Tibial nerve (tissue), 4 donors: ENCODE results near the gene RERG. TPM values are rescaled to one million over a fixed set of nuclear protein-coding genes. Genes with fewer than 3 reads are reported as not detected.
A peak's percentile ranks its signal among the peaks of the same experiment; 100 is the strongest.

Source experiments
- DNase-seq, 2 donors: peaks; one replicate each; pipeline ENCODE4 v3.0.0-alpha.2; 2019; ENCODE audit warnings: low spot score in 2 of 2
- H3K27ac ChIP-seq, 4 donors: fragments of 200-600 bp; sonication (generic) in 3 of 4; one replicate each; pipeline ENCODE4 v1.5.1; 2017 to 2019; ENCODE audit warnings: mild to moderate bottlenecking in 1 of 4
- H3K27me3 ChIP-seq, 2 donors: fragments of 200-600 bp; sonication (generic) in 1 of 2; one replicate each; pipeline versions ENCODE4 v1.5.1 to v1.6.0; 2017 to 2019
- H3K36me3 ChIP-seq, 3 donors: fragments of 200-600 bp; sonication (generic); one replicate each; pipeline ENCODE4 v1.5.1; 2018 to 2019
- H3K4me1 ChIP-seq, 4 donors: fragments of 200-600 bp; sonication (generic) in 3 of 4; one replicate each; pipeline ENCODE4 v1.5.1; 2017 to 2019
- H3K4me3 ChIP-seq, 4 donors: fragments of 200-600 bp; sonication (generic) in 3 of 4; one replicate each; pipeline ENCODE4 v1.5.1; 2017 to 2019; ENCODE audit warnings: mild to moderate bottlenecking in 1 of 4, moderate library complexity in 1 of 4
- H3K9me3 ChIP-seq, 4 donors: fragments of 200-600 bp; sonication (generic) in 3 of 4; one replicate each; pipeline ENCODE4 v1.5.1; 2017 to 2019
- EP300 ChIP-seq, 2 donors: sonication (generic); formaldehyde crosslinking; IDR thresholded peaks; one replicate each; pipeline ENCODE4 v1.6.1; 2017; ENCODE audit warnings: antibody characterized with exemption in 2 of 2, mild to moderate bottlenecking in 1 of 2
- POLR2A ChIP-seq, 2 donors: fragments of 450-650 bp; IDR thresholded peaks; one replicate each; pipeline ENCODE4 v1.6.1; 2017; ENCODE audit warnings: antibody characterized with exemption in 2 of 2, mild to moderate bottlenecking in 2 of 2, moderate library complexity in 2 of 2
- whole genome bisulfite sequencing, 2 donors: methylation state at CpG; one replicate each; pipeline ENCODE4 v1.1.5; 2018; 5-methylcytosine and 5-hydroxymethylcytosine counted together
- total RNA-seq, 4 donors: library from RNA; depleted of rRNA; stranded (reverse); fragments of >200 nt; gene quantifications; one replicate each; pipeline ENCODE4 v1.1.0, GENCODE V29; 2016
- TF ChIP-seq, protein P1 (sequence below), 5 experiments: fragments of 200-600 bp in 3 of 5; fragments of 450-650 bp in 2 of 5; sonication (generic) in 3 of 5; IDR thresholded peaks; one replicate each; pipeline ENCODE4 v1.5.1; 2016 to 2019; ENCODE audit warnings: antibody characterized with exemption in 5 of 5, mild to moderate bottlenecking in 3 of 5, moderate library complexity in 2 of 5

RERG gene
- total RNA-seq, 4 donors from 2014 or later, result 25.5 to 42.8 (median 31.5) TPM

DNA sequence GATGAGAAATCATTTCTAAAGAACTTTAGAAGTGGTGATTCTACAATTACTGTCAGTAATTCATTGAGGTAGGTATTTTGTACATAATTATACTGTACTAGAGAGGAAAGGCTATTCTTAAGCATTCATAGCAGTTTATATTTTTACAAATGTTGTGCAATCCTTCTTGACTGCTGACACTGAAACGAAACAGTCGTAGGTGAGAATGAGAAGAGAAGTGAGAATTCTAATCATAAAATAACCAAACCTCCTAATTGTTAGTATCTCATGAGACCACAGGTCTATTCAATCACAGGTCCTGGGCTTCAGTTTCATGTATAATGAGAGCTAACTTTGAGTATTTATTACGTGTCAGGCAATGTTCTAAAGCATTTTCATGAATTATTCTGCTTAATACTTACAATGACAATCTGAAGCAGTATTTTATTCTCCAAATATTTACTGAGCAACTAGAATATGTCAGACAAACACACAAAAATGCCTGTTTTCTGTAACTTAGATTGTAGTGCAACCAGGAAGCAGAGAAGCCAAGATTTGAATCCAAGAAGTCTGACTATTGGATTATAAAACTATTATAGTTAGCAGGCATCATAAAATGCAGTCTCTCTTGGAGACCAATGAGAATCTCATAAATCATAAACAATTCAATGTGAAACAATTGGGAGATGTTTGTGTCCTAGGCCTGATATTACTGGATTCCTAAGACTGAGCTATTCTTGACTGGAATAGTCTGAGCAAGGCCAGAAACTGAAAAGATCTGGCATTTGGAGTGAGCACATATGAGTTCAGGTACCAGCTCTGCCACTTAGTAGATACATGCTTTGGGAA, 24.3 kb downstream of the RERG start:
- Histone ChIP-seq H3K27me3 (no peaks in the 10 kb centered on the region), H3K9me3 (no peaks in the 10 kb centered on the region), H3K4me1 (peaks cover 0 to 38% (median 8%) of the 10 kb centered on the region in 4 donors), H3K27ac (peak overlapping the region in 3 of 4 donors; percentile 2 to 56 (median 15)), H3K36me3 (no peaks in the 10 kb centered on the region), H3K4me3 (no peak overlapping the region)
- no peak for DNase-seq
- 64 to 76% methylated on average over 3 of the region's 3 CpGs for WGBS, 2 donors
- TF ChIP-seq EP300 (IDR thresholded peaks at IDR 0.05) (no peak), POLR2A (IDR thresholded peaks at IDR 0.05) (no peak)
- TF ChIP-seq, protein P1, sequence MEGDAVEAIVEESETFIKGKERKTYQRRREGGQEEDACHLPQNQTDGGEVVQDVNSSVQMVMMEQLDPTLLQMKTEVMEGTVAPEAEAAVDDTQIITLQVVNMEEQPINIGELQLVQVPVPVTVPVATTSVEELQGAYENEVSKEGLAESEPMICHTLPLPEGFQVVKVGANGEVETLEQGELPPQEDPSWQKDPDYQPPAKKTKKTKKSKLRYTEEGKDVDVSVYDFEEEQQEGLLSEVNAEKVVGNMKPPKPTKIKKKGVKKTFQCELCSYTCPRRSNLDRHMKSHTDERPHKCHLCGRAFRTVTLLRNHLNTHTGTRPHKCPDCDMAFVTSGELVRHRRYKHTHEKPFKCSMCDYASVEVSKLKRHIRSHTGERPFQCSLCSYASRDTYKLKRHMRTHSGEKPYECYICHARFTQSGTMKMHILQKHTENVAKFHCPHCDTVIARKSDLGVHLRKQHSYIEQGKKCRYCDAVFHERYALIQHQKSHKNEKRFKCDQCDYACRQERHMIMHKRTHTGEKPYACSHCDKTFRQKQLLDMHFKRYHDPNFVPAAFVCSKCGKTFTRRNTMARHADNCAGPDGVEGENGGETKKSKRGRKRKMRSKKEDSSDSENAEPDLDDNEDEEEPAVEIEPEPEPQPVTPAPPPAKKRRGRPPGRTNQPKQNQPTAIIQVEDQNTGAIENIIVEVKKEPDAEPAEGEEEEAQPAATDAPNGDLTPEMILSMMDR (IDR thresholded peaks at IDR 0.05), result no peak

DNA sequence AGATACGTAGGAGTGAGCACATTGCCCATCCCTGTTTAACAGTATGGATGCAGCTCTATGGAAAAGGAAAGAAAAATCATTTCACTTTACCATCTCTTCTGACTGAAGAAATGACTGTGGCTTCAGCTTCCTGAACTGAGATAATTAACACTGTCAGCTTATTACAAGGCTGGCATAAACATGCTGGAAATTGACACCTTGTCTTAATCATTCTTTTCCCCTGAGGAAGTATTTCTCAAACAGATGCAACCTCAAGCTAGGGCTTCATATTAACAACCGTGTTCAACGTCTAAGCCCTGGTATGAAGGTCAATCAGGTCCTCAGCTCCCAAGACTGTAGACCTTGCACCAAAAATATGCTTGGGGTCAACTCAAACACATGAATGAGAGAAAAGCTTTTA, 25.0 kb downstream of the RERG start:
- peak overlapping the region in 1 of 4 donors; percentile 15 for H3K27ac ChIP-seq
- no peaks in the 10 kb centered on the region for H3K9me3 ChIP-seq
- TF ChIP-seq EP300 (IDR thresholded peaks at IDR 0.05), result no peak
- TF ChIP-seq POLR2A (IDR thresholded peaks at IDR 0.05), result no peak
- TF ChIP-seq, protein P1 (IDR thresholded peaks at IDR 0.05), result no peak
- no peak overlapping the region for H3K4me3 ChIP-seq
- no peak for DNase-seq
- no peaks in the 10 kb centered on the region for H3K36me3 ChIP-seq
- H3K27me3 ChIP-seq, result no peaks in the 10 kb centered on the region
- H3K4me1 ChIP-seq, result peaks cover 0 to 38% (median 8%) of the 10 kb centered on the region in 4 donors
- 52 to 65% methylated on average over 3 of the region's 3 CpGs for WGBS, 2 donors

DNA sequence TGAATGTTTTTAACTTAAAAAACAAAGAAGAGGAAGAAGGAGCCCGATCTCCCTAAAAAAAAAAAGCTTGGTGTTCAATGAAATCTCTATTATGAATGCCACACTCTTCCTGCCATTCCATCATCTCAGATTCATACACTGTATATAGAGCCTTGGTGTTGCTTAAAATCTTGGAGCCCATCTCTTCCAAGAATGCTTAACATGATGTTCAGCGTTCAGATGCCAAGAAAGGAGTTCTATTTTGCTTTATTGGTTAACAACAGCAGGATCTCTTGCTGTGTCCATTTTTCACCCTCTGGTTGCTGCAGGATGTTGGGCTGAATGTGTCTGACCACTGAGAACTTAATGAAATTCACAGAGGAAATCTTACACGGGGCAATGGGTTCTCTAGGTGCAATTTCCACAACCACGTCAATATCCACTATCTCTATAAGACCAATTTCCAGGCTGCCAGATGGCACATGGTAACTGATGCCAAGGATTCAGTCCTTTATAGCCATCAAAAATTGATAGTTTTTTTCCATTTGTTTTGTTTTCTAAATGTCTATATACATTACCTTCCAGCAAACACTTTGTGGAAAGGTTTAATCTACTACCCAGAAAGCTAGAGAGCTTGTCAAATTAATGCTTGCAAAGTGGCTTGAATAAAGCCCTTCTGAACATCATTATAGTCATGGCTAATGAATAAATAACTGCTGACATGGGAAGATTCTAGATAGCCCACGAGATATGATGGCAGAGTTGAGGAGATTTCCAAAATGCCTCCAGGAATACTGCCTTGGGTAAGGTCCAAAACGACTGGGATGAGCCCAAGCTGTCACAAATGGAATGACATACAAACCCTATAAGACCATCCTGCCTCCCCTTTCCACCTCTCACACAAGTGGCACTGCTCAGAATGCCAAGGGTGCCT, 26.5 kb downstream of the RERG start:
- Histone ChIP-seq H3K4me3 (no peak overlapping the region), H3K36me3 (no peaks in the 10 kb centered on the region), H3K27me3 (no peaks in the 10 kb centered on the region), H3K4me1 (peaks cover 0 to 38% (median 8%) of the 10 kb centered on the region in 4 donors), H3K27ac (no peak overlapping the region), H3K9me3 (no peaks in the 10 kb centered on the region)
- WGBS, 2 donors, result 44 to 51% methylated on average over 6 of the region's 6 CpGs
- TF ChIP-seq, protein P1 (IDR thresholded peaks at IDR 0.05), result no peak
- no peak for TF ChIP-seq EP300 (IDR thresholded peaks at IDR 0.05)
- no peak for TF ChIP-seq POLR2A (IDR thresholded peaks at IDR 0.05)
- no peak for DNase-seq

DNA sequence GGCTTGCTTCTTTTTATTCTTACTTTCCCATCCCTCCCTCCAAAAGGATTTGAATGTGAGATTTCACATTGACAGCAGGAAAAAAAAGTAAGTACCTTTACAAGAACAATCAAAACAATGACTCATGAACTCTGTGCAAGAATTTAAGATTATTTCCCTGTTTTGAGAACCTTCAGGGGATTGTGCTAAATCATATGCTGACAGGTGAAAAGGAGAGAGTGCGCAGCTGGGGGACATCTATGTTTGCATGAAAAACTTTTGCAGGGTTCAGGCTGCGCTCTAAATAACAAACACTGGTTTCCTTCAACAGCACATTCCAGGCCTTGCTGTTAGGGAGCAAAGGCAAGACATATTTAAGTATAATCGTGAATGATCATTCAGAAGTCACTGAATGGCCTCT, 27.3 kb downstream of the RERG start:
- DNase-seq, result no peak
- H3K27me3 ChIP-seq, result no peaks in the 10 kb centered on the region
- H3K27ac ChIP-seq, result no peak overlapping the region
- 46 to 55% methylated on average over 3 of the region's 3 CpGs for WGBS, 2 donors
- TF ChIP-seq EP300 (IDR thresholded peaks at IDR 0.05) (no peak), POLR2A (IDR thresholded peaks at IDR 0.05) (no peak)
- TF ChIP-seq, protein P1 (IDR thresholded peaks at IDR 0.05), result no peak
- no peak overlapping the region for H3K4me3 ChIP-seq
- peaks cover 0 to 38% (median 8%) of the 10 kb centered on the region in 4 donors for H3K4me1 ChIP-seq
- no peaks in the 10 kb centered on the region for H3K9me3 ChIP-seq
- no peaks in the 10 kb centered on the region for H3K36me3 ChIP-seq
